HCT116 (cell line): ENCODE results near the gene GRID2. TPM values are rescaled to one million over a fixed set of nuclear protein-coding genes. Genes with fewer than 3 reads are reported as not detected.

Experiments
- ATAC-seq: fragments of 200-7000 bp; cut with Tn5 transposase; 2 replicates; pipeline ENCODE4 v1.9.1; 2020; ENCODE audit warnings: mild to moderate bottlenecking, moderate library complexity
- BruUV-seq: library from RNA; stranded (reverse); fragments of 400-500 nt; replicated peaks from 2 replicates; lab custom pipeline; 2021; lab: Mats Ljungman, UMichigan
- CTCF ChIA-PET: fragments of 300-600 bp; sonication (Branson Sonifier 250); formaldehyde crosslinking; loops from one replicate; lab custom pipeline; 2021; ENCODE audit warnings: antibody characterized with exemption; lab: Charles Lee
- POLR2A ChIA-PET: fragments of 300-600, 350-600 bp; sonication (Branson Sonifier 250); formaldehyde crosslinking; loops from one replicate; lab custom pipeline; 2021; ENCODE audit warnings: antibody characterized with exemption; lab: Charles Lee
- RAD21 ChIA-PET, 2 experiments: fragments of 300-600 bp; sonication (Branson Sonifier 250); formaldehyde crosslinking; loops; one replicate each; lab custom pipeline; 2023; ENCODE audit warnings: low total read pairs in 2 of 2; ENCODE audit not compliant: uncharacterized antibody in 2 of 2, unreplicated experiment in 2 of 2, low non-redundant PET in 1 of 2; lab: Charles Lee
- DNase-seq: peaks from one replicate; pipeline ENCODE4 v3.0.0-alpha.2; 2010; ENCODE audit warnings: low read depth, low spot score
- H2AFZ ChIP-seq: fragments of 200-600 bp; shearing (Covaris generic), sonication (generic); 2 replicates; pipeline ENCODE4 v1.6.1; 2017; ENCODE audit warnings: low read depth, mixed run types, mixed read lengths, antibody characterized with exemption, low read length; ENCODE audit not compliant: poor library complexity, severe bottlenecking
- H3K27ac ChIP-seq: 2 replicates; pipeline ENCODE4 v1.5.1; 2012; ENCODE audit warnings: low read depth, low read length
- H3K27me3 ChIP-seq: fragments of 200-600 bp; sonication (generic); 2 replicates; pipeline ENCODE4 v1.6.1; 2016; ENCODE audit warnings: mixed run types, low read length, mixed read lengths; ENCODE audit not compliant: insufficient read depth
- H3K36me3 ChIP-seq, 2 experiments: fragments of 200-500 bp in 1 of 2; fragments of 200-600 bp in 1 of 2; sonication (Bioruptor generic) in 1 of 2; sonication (generic) in 1 of 2; 2 replicates each; pipeline versions ENCODE4 v1.5.1 to v1.6.1; 2014 to 2016; ENCODE audit warnings: low read length in 2 of 2, inconsistent platforms in 1 of 2, mixed read lengths in 1 of 2, mixed run types in 1 of 2; ENCODE audit not compliant: insufficient read depth in 2 of 2, control insufficient read depth in 1 of 2
- H3K4me1 ChIP-seq, 2 experiments: fragments of 200-600 bp in 1 of 2; sonication (generic) in 1 of 2; 2 replicates each; pipeline versions ENCODE4 v1.5.1 to v1.6.1; 2012 to 2017; ENCODE audit warnings: low read length in 2 of 2, inconsistent platforms in 1 of 2, mild to moderate bottlenecking in 1 of 2, mixed read lengths in 1 of 2, mixed run types in 1 of 2, moderate library complexity in 1 of 2; ENCODE audit not compliant: insufficient read depth in 2 of 2, control insufficient read depth in 1 of 2
- H3K4me2 ChIP-seq: fragments of 200-600 bp; sonication (generic); 2 replicates; pipeline ENCODE4 v1.6.1; 2017; ENCODE audit warnings: mixed run types, low read length, mixed read lengths
- H3K4me3 ChIP-seq, 2 experiments: fragments of 200-600 bp in 1 of 2; sonication (generic) in 1 of 2; replicated peaks in 1 of 2; 2 replicates each; pipeline ENCODE4 v1.5.1; 2011 to 2016; ENCODE audit warnings: low read length in 2 of 2, control low read depth in 1 of 2, low read depth in 1 of 2, mild to moderate bottlenecking in 1 of 2, mixed read lengths in 1 of 2, mixed run types in 1 of 2
- H3K79me2 ChIP-seq: fragments of 200-600 bp; sonication (generic); 2 replicates; pipeline ENCODE4 v1.6.1; 2017; ENCODE audit warnings: mild to moderate bottlenecking, mixed run types, low read length, moderate library complexity, mixed read lengths; ENCODE audit not compliant: insufficient read depth
- H3K9ac ChIP-seq: fragments of 200-600 bp; sonication (generic); 2 replicates; pipeline ENCODE4 v1.6.1; 2016; ENCODE audit warnings: low read length, mixed read lengths
- H3K9me2 ChIP-seq: fragments of 200-600 bp; sonication (generic), shearing (Covaris generic); 2 replicates; pipeline ENCODE4 v1.6.1; 2017; ENCODE audit warnings: mixed run types, mild to moderate bottlenecking, moderate library complexity; ENCODE audit not compliant: insufficient read depth
- H3K9me3 ChIP-seq, 2 experiments: fragments of 200-500 bp in 1 of 2; fragments of 200-600 bp in 1 of 2; sonication (Bioruptor generic) in 1 of 2; sonication (generic) in 1 of 2; 2 replicates each; pipeline ENCODE4 v1.6.1; 2014 to 2017; ENCODE audit warnings: low read length in 2 of 2, mixed read lengths in 2 of 2, inconsistent platforms in 1 of 2, low read depth in 1 of 2, mild to moderate bottlenecking in 1 of 2, mixed run types in 1 of 2, moderate library complexity in 1 of 2; ENCODE audit not compliant: control insufficient read depth in 1 of 2, insufficient read depth in 1 of 2
- H4K20me1 ChIP-seq: fragments of 200-600 bp; sonication (generic), shearing (Covaris generic); 2 replicates; pipeline ENCODE4 v1.6.1; 2017; ENCODE audit warnings: mixed run types, mild to moderate bottlenecking, moderate library complexity; ENCODE audit not compliant: insufficient read depth
- CTCF ChIP-seq, 3 experiments: fragments of 200-600 bp in 1 of 3; sonication (generic) in 1 of 3; IDR thresholded peaks in 2 of 3; conservative IDR thresholded peaks in 1 of 3; 2 replicates each; pipeline ENCODE4 v1.5.1; 2012 to 2017; ENCODE audit warnings: low read depth in 2 of 3, low read length in 2 of 3, antibody characterized with exemption in 1 of 3, borderline replicate concordance in 1 of 3, control low read depth in 1 of 3, mild to moderate bottlenecking in 1 of 3, mixed read lengths in 1 of 3, mixed run types in 1 of 3, moderate library complexity in 1 of 3; ENCODE audit not compliant: insufficient read depth in 1 of 3
- EGR1 ChIP-seq: IDR thresholded peaks from 2 replicates; pipeline ENCODE4 v1.6.1; 2012; ENCODE audit warnings: low read depth
- ELF1 ChIP-seq: IDR thresholded peaks from 2 replicates; pipeline ENCODE4 v1.6.1; 2012; ENCODE audit warnings: low read depth, borderline replicate concordance
- EZH2 ChIP-seq: fragments of 200-600 bp; sonication (generic); IDR thresholded peaks from 2 replicates; pipeline ENCODE4 v1.6.1; 2017; ENCODE audit warnings: antibody characterized with exemption, mixed run types
- FOSL1 ChIP-seq: IDR thresholded peaks from 2 replicates; pipeline ENCODE4 v1.6.1; 2012; ENCODE audit warnings: low read depth
- JUND ChIP-seq: IDR thresholded peaks from 2 replicates; pipeline ENCODE4 v1.6.1; 2012
- POLR2A ChIP-seq: IDR thresholded peaks from 2 replicates; pipeline ENCODE4 v1.7.0; 2011; ENCODE audit warnings: borderline replicate concordance; ENCODE audit not compliant: insufficient read depth, insufficient read length; ENCODE audit errors: extremely low read depth
- POLR2AphosphoS5 ChIP-seq: IDR thresholded peaks from 2 replicates; pipeline ENCODE4 v1.6.1; 2011; ENCODE audit warnings: mild to moderate bottlenecking, low read depth, low read length, moderate library complexity
- RAD21 ChIP-seq: IDR thresholded peaks from 2 replicates; pipeline ENCODE4 v1.6.1; 2012; ENCODE audit warnings: low read depth, mild to moderate bottlenecking
- SP1 ChIP-seq: IDR thresholded peaks from 2 replicates; pipeline ENCODE4 v1.6.1; 2012; ENCODE audit warnings: low read depth
- SRF ChIP-seq: IDR thresholded peaks from 2 replicates; pipeline ENCODE4 v1.6.1; 2012; ENCODE audit warnings: low read depth
- TCF7L2 ChIP-seq: IDR thresholded peaks from 2 replicates; pipeline ENCODE4 v1.7.0; 2011; ENCODE audit warnings: borderline replicate concordance, inconsistent platforms; ENCODE audit not compliant: insufficient read depth, insufficient read length; ENCODE audit errors: extremely low read depth
- YY1 ChIP-seq: IDR thresholded peaks from 2 replicates; pipeline ENCODE4 v1.6.1; 2011; ENCODE audit warnings: low read length, low read depth, moderate library complexity, mild to moderate bottlenecking; ENCODE audit not compliant: insufficient replicate concordance; ENCODE audit errors: extremely low read depth
- ZFX ChIP-seq: fragments of 450-650 bp; IDR thresholded peaks from 2 replicates; pipeline ENCODE4 v1.6.1; 2017
- ZNF274 ChIP-seq: fragments of 200-500 bp; sonication (Bioruptor generic); IDR thresholded peaks from 2 replicates; pipeline ENCODE4 v1.6.1; 2014; ENCODE audit warnings: mild to moderate bottlenecking, low read depth, low read length, inconsistent platforms
- intact Hi-C: fragments of 100-400 bp; cut with micrococcal nuclease; formaldehyde crosslinking; loops from 2 replicates; pipeline ENCODE4 v1.10.0; 2022
- total RNA-seq: library from RNA; stranded (reverse); gene quantifications from one replicate; pipeline ENCODE4 v1.2.1, GENCODE V29; 2021; ENCODE audit not compliant: unreplicated experiment
- TF ChIP-seq, protein P1 (sequence below): IDR thresholded peaks from 2 replicates; pipeline ENCODE4 v1.6.1; 2012; ENCODE audit warnings: low read depth
- TF ChIP-seq, protein P2 (sequence below): IDR thresholded peaks from 2 replicates; pipeline ENCODE4 v1.6.1; 2011; ENCODE audit warnings: mild to moderate bottlenecking, low read length, moderate library complexity; ENCODE audit not compliant: insufficient replicate concordance; ENCODE audit errors: extremely low read depth
- TF ChIP-seq, protein P3 (sequence below): IDR thresholded peaks from 2 replicates; pipeline ENCODE4 v1.6.1; 2012

The GRID2 gene
- total RNA-seq, 1 experiment from 2014 or later = not detected

DNA sequence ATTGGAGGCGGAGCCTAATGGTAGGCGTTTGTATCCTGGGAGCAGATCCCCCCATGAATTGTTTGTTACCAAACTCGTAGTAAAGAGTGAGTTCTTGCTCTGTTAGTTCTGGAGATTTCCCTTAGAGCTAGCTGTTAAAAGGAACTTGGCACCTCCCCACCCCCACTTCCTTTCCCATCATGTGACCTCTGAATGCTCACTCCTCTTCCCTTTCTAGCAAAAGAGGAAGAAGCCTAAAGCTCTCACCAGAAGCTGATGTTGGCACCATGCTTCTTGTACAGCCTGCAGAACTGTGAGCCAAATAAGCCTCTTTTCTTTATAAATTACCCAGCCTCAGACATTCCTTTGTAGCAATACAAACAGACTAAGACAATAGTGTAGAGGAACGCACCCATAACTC, 1511.0 kb downstream of the GRID2 start:
- CTCF ChIA-PET = no interaction called here
- TF ChIP-seq ZFX (no peak), CTCF (IDR thresholded peaks at IDR 0.05 in 2 of 3, conservative IDR thresholded peaks at IDR 0.05 in 1 of 3; ENCODE audit: borderline replicate concordance in 1 of 3, insufficient read depth in 1 of 3, low read depth in 2 of 3, low read length in 2 of 3) (no peak), RAD21 (no peak), EGR1 (no peak), SP1 (no peak), ELF1 (no peak), ZNF274 (no peak), TCF7L2 (no peak), FOSL1 (no peak), SRF (no peak), JUND (no peak), YY1 (no peak), POLR2AphosphoS5 (no peak), EZH2 (no peak), POLR2A (no peak)
- TF ChIP-seq, protein P1, sequence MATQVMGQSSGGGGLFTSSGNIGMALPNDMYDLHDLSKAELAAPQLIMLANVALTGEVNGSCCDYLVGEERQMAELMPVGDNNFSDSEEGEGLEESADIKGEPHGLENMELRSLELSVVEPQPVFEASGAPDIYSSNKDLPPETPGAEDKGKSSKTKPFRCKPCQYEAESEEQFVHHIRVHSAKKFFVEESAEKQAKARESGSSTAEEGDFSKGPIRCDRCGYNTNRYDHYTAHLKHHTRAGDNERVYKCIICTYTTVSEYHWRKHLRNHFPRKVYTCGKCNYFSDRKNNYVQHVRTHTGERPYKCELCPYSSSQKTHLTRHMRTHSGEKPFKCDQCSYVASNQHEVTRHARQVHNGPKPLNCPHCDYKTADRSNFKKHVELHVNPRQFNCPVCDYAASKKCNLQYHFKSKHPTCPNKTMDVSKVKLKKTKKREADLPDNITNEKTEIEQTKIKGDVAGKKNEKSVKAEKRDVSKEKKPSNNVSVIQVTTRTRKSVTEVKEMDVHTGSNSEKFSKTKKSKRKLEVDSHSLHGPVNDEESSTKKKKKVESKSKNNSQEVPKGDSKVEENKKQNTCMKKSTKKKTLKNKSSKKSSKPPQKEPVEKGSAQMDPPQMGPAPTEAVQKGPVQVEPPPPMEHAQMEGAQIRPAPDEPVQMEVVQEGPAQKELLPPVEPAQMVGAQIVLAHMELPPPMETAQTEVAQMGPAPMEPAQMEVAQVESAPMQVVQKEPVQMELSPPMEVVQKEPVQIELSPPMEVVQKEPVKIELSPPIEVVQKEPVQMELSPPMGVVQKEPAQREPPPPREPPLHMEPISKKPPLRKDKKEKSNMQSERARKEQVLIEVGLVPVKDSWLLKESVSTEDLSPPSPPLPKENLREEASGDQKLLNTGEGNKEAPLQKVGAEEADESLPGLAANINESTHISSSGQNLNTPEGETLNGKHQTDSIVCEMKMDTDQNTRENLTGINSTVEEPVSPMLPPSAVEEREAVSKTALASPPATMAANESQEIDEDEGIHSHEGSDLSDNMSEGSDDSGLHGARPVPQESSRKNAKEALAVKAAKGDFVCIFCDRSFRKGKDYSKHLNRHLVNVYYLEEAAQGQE = no peak
- TF ChIP-seq, protein P2, sequence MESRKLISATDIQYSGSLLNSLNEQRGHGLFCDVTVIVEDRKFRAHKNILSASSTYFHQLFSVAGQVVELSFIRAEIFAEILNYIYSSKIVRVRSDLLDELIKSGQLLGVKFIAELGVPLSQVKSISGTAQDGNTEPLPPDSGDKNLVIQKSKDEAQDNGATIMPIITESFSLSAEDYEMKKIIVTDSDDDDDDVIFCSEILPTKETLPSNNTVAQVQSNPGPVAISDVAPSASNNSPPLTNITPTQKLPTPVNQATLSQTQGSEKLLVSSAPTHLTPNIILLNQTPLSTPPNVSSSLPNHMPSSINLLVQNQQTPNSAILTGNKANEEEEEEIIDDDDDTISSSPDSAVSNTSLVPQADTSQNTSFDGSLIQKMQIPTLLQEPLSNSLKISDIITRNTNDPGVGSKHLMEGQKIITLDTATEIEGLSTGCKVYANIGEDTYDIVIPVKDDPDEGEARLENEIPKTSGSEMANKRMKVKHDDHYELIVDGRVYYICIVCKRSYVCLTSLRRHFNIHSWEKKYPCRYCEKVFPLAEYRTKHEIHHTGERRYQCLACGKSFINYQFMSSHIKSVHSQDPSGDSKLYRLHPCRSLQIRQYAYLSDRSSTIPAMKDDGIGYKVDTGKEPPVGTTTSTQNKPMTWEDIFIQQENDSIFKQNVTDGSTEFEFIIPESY = no peak
- TF ChIP-seq, protein P3, sequence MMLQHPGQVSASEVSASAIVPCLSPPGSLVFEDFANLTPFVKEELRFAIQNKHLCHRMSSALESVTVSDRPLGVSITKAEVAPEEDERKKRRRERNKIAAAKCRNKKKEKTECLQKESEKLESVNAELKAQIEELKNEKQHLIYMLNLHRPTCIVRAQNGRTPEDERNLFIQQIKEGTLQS = no peak
- RAD21 ChIA-PET = no interaction called here
- Histone ChIP-seq H4K20me1 (no peaks in the 10 kb centered on the region), H3K9me3 (no peaks in the 10 kb centered on the region), H3K27ac (no peak overlapping the region), H3K79me2 (no peaks in the 10 kb centered on the region), H3K4me1 (no peaks in the 10 kb centered on the region), H2AFZ (no peak overlapping the region), H3K4me2 (no peak overlapping the region), H3K9ac (no peak overlapping the region), H3K36me3 (no peaks in the 10 kb centered on the region), H3K4me3 (no peak overlapping the region), H3K9me2 (no peaks in the 10 kb centered on the region), H3K27me3 (no peaks in the 10 kb centered on the region)
- intact Hi-C loops = no loop called here
- ATAC-seq (no peak), DNase-seq (no peak)
- POLR2A ChIA-PET = no interaction called here
- BruUV-seq = no TSS peak
